K562 (cell line): ENCODE results near the gene PRKAR2B. TPM values are rescaled to one million over a fixed set of nuclear protein-coding genes. Genes with fewer than 3 reads are reported as not detected.

Experiments used
- ARID2 ChIP-seq: fragments of 450-650 bp; IDR thresholded peaks from 2 replicates; pipeline ENCODE4 v1.6.1; 2017; ENCODE audit warnings: antibody characterized with exemption, mild to moderate bottlenecking
- CREB1 ChIP-seq, 2 experiments: sonication (generic) in 1 of 2; formaldehyde crosslinking in 1 of 2; IDR thresholded peaks; 2 replicates each; pipeline versions ENCODE4 v1.6.1 to v1.8.0; 2012 to 2022; ENCODE audit warnings: inconsistent platforms in 1 of 2, mild to moderate bottlenecking in 1 of 2, missing genetic modification reagents in 1 of 2, moderate library complexity in 1 of 2
- EGR1 ChIP-seq: fragments of 450-650 bp; conservative IDR thresholded peaks from 2 replicates; pipeline ENCODE4 v1.6.1; 2017; ENCODE audit warnings: mild to moderate bottlenecking
- FOXK1 ChIP-seq: sonication (generic); formaldehyde crosslinking; IDR thresholded peaks from 2 replicates; pipeline ENCODE4 v1.8.0; 2022; ENCODE audit warnings: missing genetic modification reagents, mild to moderate bottlenecking, borderline replicate concordance
- GABPA ChIP-seq: fragments of 200-800 bp; sonication (Bioruptor generic); conservative IDR thresholded peaks from 2 replicates; pipeline ENCODE4 v1.6.1; 2016; ENCODE audit warnings: low read depth, missing genetic modification characterization, missing compliant biosample characterization
- HMGN3 ChIP-seq: IDR thresholded peaks from 2 replicates; pipeline ENCODE4 v1.6.1; 2011; ENCODE audit warnings: borderline replicate concordance, low read depth, mild to moderate bottlenecking, mixed read lengths, low read length; ENCODE audit not compliant: insufficient read length; ENCODE audit errors: extremely low read depth
- HNRNPL ChIP-seq: fragments of 200-400 bp; formaldehyde crosslinking; IDR thresholded peaks from 2 replicates; pipeline ENCODE4 v1.6.1; 2017; ENCODE audit warnings: low read depth, mild to moderate bottlenecking, low read length
- KDM2B ChIP-seq: fragments of 250-450 bp; sonication (Bioruptor Pico); IDR thresholded peaks from 2 replicates; pipeline ENCODE4 v1.8.0; 2021; ENCODE audit warnings: mild to moderate bottlenecking, moderate library complexity
- KLF16 ChIP-seq: IDR thresholded peaks from 2 replicates; pipeline ENCODE4 v1.6.1; 2016; ENCODE audit warnings: antibody characterized with exemption
- LCOR ChIP-seq: sonication (generic); formaldehyde crosslinking; IDR thresholded peaks from 2 replicates; pipeline ENCODE4 v1.8.0; 2022; ENCODE audit warnings: mild to moderate bottlenecking, missing genetic modification reagents
- MAFG ChIP-seq: fragments of 450-650 bp; conservative IDR thresholded peaks from 2 replicates; pipeline ENCODE4 v1.6.1; 2016; ENCODE audit warnings: missing genetic modification characterization, missing compliant biosample characterization
- SMAD1 ChIP-seq: fragments of 150-350 bp; IDR thresholded peaks from 2 replicates; pipeline ENCODE4 v1.6.1; 2014; ENCODE audit warnings: low read length, low read depth; ENCODE audit not compliant: partially characterized antibody
- SRF ChIP-seq, 2 experiments: fragments of 250-450, 450-650 bp in 1 of 2; sonication (Bioruptor Pico) in 1 of 2; sonication (generic) in 1 of 2; formaldehyde crosslinking; IDR thresholded peaks; 2 replicates each; pipeline versions ENCODE4 v1.5.0 to v1.5.1; 2020 to 2022; ENCODE audit warnings: mild to moderate bottlenecking in 1 of 2, missing genetic modification reagents in 1 of 2
- TCFL5 ChIP-seq: fragments of 250-450 bp; sonication (Bioruptor Pico); conservative IDR thresholded peaks from 2 replicates; pipeline ENCODE4 v1.6.1; 2021; ENCODE audit warnings: mild to moderate bottlenecking, moderate library complexity, matching md5 sums
- ZNF551 ChIP-seq: fragments of 250-450 bp; sonication (Bioruptor Pico); IDR thresholded peaks from 2 replicates; pipeline ENCODE4 v1.5.0; 2021; ENCODE audit warnings: mild to moderate bottlenecking, moderate library complexity
- ZNF584 ChIP-seq: fragments of 200-800 bp; sonication (Bioruptor generic); IDR thresholded peaks from 2 replicates; pipeline ENCODE4 v1.6.1; 2016; ENCODE audit warnings: low read depth, mild to moderate bottlenecking, missing genetic modification characterization, missing compliant biosample characterization
- polyA plus RNA-seq, 8 experiments: library from polyadenylated mRNA; depleted of rRNA in 4 of 8; stranded (reverse) in 5 of 8; unstranded in 3 of 8; fragments of >200 nt; fragmentation: Nextera tagmentation in 2 of 8; fragmentation: Illumina TruSeq in 1 of 8; extraction: Ambion mirVana in 2 of 8; extraction: Trizol in 1 of 8; gene quantifications; 2 replicates each; pipeline versions ENCODE4 v1.2.1 to v1.2.3, GENCODE V29; 2011 to 2014; ENCODE audit warnings: inconsistent platforms in 1 of 8, missing spikeins in 1 of 8
- total RNA-seq, 7 experiments: library from RNA; depleted of rRNA in 6 of 7; stranded (reverse); fragments of >200 nt in 6 of 7; fragmentation: Illumina TruSeq in 2 of 7; extraction: Trizol in 2 of 7; gene quantifications; 2 replicates each; pipeline versions ENCODE4 v1.2.1 to v1.2.3, GENCODE V29; 2011 to 2021; ENCODE audit warnings: low replicate concordance in 1 of 7
- TF ChIP-seq, protein P1 (sequence below): sonication (generic); formaldehyde crosslinking; IDR thresholded peaks from 2 replicates; pipeline ENCODE4 v1.8.0; 2022; ENCODE audit warnings: mild to moderate bottlenecking, missing genetic modification reagents
- TF ChIP-seq, protein P2 (sequence below): fragments of 450-650 bp; formaldehyde crosslinking; IDR thresholded peaks from 2 replicates; pipeline ENCODE4 v1.4.0; 2020; ENCODE audit warnings: mild to moderate bottlenecking, moderate library complexity
- TF ChIP-seq, protein P3 (sequence below): fragments of 450-650 bp; formaldehyde crosslinking; IDR thresholded peaks from 2 replicates; pipeline ENCODE4 v1.4.0; 2020; ENCODE audit warnings: mild to moderate bottlenecking, moderate library complexity
- TF ChIP-seq, protein P4 (sequence below): fragments of 450-650 bp; IDR thresholded peaks from 2 replicates; pipeline ENCODE4 v1.6.1; 2016; ENCODE audit warnings: antibody characterized with exemption

PRKAR2B gene
- total and polyA plus RNA-seq, 9 of the 15 experiments (the other 6 are each of a cell fraction or from before 2014, with no cell fraction given): 59.0 to 173 (median 129) TPM

DNA sequence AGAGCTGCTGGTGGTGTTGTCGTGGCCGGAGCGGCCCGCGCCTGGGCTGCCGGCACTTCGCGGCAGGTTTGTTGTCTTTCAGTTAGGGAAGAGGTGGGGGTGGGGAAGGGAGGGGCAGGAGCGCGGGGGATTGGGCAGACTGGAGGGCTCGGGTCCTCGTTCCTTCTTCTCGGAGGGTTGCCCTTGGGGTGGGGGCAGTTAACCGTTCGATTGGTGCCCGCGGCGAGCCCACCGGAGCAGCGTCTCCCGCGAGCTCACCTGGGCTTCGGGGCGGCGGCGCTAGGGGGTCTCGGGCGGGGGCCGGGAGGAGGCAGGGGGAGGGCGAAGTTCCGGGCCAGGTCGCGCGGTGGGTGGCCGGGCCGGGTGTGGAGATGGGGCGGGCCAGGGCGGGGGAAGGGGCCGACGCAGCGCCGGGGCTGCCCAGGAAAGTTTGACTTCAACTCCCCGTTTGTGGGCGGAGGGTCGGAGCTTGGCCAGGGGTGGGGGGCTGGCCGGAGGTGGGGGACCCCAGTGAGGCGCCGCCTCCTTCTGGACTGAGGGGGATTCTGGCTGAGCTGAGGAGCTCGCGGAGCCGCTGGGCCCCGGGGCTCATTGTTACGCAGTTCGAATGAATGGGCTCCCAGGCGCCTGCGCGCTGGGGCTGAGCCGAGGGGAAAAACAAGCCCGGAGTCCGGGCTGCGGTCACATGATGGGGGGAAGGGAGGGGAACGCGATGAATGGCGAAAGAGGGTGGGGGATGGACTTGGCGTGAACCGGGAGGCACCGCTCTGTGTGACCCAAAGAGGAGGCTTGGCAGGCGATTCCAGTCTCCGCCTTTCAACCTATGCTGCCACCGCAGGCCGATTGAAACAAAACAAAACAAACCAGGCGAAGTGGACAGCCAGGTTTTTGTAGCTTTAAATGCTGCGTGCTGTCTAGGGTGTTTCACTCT is 124.9 kb downstream of the PRKAR2B start (continued):
- TF ChIP-seq HNRNPL (peak; percentile 22; the same call in 1 of the 2 replicates), FOXK1 (peak; percentile 40; the same call in 1 of the 2 replicates), SRF (CRISPR knock-in tag; IDR thresholded peaks at IDR 0.05) (peak in 1 of 2 experiments; percentile 87; a peak in 1 of 4 replicates), CREB1 (IDR thresholded peaks at IDR 0.05) (peak; percentile 54; the same call in 1 of the 2 replicates), CREB1 (CRISPR knock-in tag; IDR thresholded peaks at IDR 0.05) (peak; percentile 56; the same call in 1 of the 2 replicates), KDM2B (CRISPR knock-in tag) (no peak; the same call in 1 of the 2 replicates), ZNF584 (CRISPR knock-in tag) (0 out of 2 replicates have a peak, but pooled peaks have one; percentile 4), HMGN3 (no peak), KLF16 (peak; percentile 58; the same call in 1 of the 2 replicates), ZNF551 (CRISPR knock-in tag) (no peak), TCFL5 (CRISPR knock-in tag) (no peak), MAFG (tag) (no peak), EGR1 (peak; percentile 48), LCOR (CRISPR knock-in tag) (peak; percentile 79), ARID2 (no peak), GABPA (no peak), SMAD1 (peak; percentile 49)
- TF ChIP-seq, protein P1, sequence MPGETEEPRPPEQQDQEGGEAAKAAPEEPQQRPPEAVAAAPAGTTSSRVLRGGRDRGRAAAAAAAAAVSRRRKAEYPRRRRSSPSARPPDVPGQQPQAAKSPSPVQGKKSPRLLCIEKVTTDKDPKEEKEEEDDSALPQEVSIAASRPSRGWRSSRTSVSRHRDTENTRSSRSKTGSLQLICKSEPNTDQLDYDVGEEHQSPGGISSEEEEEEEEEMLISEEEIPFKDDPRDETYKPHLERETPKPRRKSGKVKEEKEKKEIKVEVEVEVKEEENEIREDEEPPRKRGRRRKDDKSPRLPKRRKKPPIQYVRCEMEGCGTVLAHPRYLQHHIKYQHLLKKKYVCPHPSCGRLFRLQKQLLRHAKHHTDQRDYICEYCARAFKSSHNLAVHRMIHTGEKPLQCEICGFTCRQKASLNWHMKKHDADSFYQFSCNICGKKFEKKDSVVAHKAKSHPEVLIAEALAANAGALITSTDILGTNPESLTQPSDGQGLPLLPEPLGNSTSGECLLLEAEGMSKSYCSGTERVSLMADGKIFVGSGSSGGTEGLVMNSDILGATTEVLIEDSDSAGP (CRISPR knock-in tag): peak; percentile 84
- TF ChIP-seq, protein P2, sequence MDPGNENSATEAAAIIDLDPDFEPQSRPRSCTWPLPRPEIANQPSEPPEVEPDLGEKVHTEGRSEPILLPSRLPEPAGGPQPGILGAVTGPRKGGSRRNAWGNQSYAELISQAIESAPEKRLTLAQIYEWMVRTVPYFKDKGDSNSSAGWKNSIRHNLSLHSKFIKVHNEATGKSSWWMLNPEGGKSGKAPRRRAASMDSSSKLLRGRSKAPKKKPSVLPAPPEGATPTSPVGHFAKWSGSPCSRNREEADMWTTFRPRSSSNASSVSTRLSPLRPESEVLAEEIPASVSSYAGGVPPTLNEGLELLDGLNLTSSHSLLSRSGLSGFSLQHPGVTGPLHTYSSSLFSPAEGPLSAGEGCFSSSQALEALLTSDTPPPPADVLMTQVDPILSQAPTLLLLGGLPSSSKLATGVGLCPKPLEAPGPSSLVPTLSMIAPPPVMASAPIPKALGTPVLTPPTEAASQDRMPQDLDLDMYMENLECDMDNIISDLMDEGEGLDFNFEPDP: 0 out of 2 replicates have a peak, but pooled peaks have one; percentile 31
- TF ChIP-seq, protein P3, sequence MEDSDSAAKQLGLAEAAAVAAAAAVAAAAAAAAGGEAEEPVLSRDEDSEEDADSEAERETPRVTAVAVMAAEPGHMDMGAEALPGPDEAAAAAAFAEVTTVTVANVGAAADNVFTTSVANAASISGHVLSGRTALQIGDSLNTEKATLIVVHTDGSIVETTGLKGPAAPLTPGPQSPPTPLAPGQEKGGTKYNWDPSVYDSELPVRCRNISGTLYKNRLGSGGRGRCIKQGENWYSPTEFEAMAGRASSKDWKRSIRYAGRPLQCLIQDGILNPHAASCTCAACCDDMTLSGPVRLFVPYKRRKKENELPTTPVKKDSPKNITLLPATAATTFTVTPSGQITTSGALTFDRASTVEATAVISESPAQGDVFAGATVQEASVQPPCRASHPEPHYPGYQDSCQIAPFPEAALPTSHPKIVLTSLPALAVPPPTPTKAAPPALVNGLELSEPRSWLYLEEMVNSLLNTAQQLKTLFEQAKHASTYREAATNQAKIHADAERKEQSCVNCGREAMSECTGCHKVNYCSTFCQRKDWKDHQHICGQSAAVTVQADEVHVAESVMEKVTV: peak; percentile 34; the same call in 1 of the 2 replicates
- TF ChIP-seq, protein P4, sequence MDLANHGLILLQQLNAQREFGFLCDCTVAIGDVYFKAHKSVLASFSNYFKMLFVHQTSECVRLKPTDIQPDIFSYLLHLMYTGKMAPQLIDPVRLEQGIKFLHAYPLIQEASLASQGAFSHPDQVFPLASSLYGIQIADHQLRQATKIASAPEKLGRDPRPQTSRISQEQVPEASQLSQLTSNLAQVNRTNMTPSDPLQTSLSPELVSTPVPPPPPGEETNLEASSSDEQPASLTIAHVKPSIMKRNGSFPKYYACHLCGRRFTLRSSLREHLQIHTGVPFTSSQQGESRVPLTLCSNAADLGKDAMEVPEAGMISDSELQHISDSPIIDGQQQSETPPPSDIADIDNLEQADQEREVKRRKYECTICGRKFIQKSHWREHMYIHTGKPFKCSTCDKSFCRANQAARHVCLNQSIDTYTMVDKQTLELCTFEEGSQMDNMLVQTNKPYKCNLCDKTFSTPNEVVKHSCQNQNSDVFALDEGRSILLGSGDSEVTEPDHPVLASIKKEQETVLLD: peak; percentile 93
